SU-DHL-6 (cell line): ENCODE measurements around the gene ZNF774.

ENCODE experiments used
- EZH2phosphoT487 ChIP-seq: fragments of 200-600 bp; sonication (generic), shearing (Covaris generic); conservative IDR thresholded peaks from 2 replicates; pipeline ENCODE4 v1.6.1; 2018; ENCODE audit warnings: mild to moderate bottlenecking, antibody characterized with exemption, low read length, moderate library complexity, mixed read lengths
- TF ChIP-seq, protein P1 (sequence below): fragments of 200-600 bp; sonication (generic); IDR thresholded peaks from one replicate; pipeline ENCODE4 v1.5.1; 2017; ENCODE audit warnings: antibody characterized with exemption, mild to moderate bottlenecking, low read length, moderate library complexity; ENCODE audit not compliant: insufficient read depth, poor library complexity, severe bottlenecking

DNA sequence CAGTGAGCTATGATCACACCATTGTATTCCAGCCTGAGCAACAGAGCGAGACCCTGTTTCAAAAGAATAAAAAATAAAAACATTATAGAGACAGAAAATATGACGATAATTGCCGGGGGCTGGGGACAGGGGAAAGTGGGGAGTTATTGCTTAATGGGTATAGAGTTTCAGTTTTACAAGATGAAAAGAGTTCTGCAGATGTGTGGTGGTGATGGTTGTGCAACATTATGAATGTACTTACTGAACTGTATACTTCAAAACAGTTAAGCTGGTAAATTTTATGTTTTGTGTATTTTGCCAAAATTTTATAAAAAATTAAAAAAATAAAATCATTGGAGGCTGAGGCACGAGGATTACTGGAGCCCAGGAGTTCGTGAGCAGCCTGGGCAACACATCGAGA, 24.8 kb upstream of the ZNF774 start:
- TF ChIP-seq, protein P1, sequence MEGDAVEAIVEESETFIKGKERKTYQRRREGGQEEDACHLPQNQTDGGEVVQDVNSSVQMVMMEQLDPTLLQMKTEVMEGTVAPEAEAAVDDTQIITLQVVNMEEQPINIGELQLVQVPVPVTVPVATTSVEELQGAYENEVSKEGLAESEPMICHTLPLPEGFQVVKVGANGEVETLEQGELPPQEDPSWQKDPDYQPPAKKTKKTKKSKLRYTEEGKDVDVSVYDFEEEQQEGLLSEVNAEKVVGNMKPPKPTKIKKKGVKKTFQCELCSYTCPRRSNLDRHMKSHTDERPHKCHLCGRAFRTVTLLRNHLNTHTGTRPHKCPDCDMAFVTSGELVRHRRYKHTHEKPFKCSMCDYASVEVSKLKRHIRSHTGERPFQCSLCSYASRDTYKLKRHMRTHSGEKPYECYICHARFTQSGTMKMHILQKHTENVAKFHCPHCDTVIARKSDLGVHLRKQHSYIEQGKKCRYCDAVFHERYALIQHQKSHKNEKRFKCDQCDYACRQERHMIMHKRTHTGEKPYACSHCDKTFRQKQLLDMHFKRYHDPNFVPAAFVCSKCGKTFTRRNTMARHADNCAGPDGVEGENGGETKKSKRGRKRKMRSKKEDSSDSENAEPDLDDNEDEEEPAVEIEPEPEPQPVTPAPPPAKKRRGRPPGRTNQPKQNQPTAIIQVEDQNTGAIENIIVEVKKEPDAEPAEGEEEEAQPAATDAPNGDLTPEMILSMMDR, result no peak
- no peak for TF ChIP-seq EZH2phosphoT487
